ENCODE results near the gene PLAAT4. TPM values are rescaled to one million over a fixed set of nuclear protein-coding genes. Genes with fewer than 3 reads are reported as not detected.

The PLAAT4 gene
- polyA plus RNA-seq (2013, experiment 1 of 2; ENCODE audit: insufficient read length): 5.3 TPM
- polyA plus RNA-seq (2013, experiment 2 of 2; ENCODE audit: insufficient read length): 4.5 TPM

GRCh38 chr11:63536669-63537292 lies at the start of gene PLAAT4:
PLAAT4 (plus strand) TSS chr11:63536808; CDS start chr11:63536869, 61 bp downstream.
- DNase-seq: peak; percentile 44

- DNase-seq: no peak
Measured at GRCh38 chr11:63488789-63489188, 47.8 kb upstream of the PLAAT4 start.

- peak; percentile 33 for DNase-seq
Measured at GRCh38 chr11:63489879-63490278, 46.7 kb upstream of the PLAAT4 start.

- no peak for DNase-seq
Measured at GRCh38 chr11:63490551-63491239, 45.9 kb upstream of the PLAAT4 start, which contains the start of gene PLAAT5. PLAAT5 (minus strand) TSS chr11:63491167; CDS start chr11:63491034, 133 bp downstream.

- DNase-seq: no peak
Measured at GRCh38 chr11:63491240-63491587, 45.4 kb upstream of the PLAAT4 start.

GRCh38 chr11:63491636-63492372 lies 44.8 kb upstream of the PLAAT4 start:
- no peak for DNase-seq

GRCh38 chr11:63492441-63492840 lies 44.2 kb upstream of the PLAAT4 start:
- no peak for DNase-seq

GRCh38 chr11:63493127-63493526 lies 43.5 kb upstream of the PLAAT4 start:
- DNase-seq: no peak

GRCh38 chr11:63494975-63495374 lies 41.6 kb upstream of the PLAAT4 start:
- no peak for DNase-seq

GRCh38 chr11:63499874-63500273 lies 36.7 kb upstream of the PLAAT4 start:
- no peak for DNase-seq

- DNase-seq: no peak
Measured at GRCh38 chr11:63501236-63501635, 35.4 kb upstream of the PLAAT4 start.

- no peak for DNase-seq
Measured at GRCh38 chr11:63502252-63502820, 34.3 kb upstream of the PLAAT4 start.

- no peak for DNase-seq
Measured at GRCh38 chr11:63503492-63503891, 33.1 kb upstream of the PLAAT4 start.

GRCh38 chr11:63504054-63504453 lies 32.6 kb upstream of the PLAAT4 start:
- DNase-seq: no peak

- no peak for DNase-seq
Measured at GRCh38 chr11:63504933-63505586, 31.5 kb upstream of the PLAAT4 start.

- no peak for DNase-seq
Measured at GRCh38 chr11:63505857-63506528, 30.6 kb upstream of the PLAAT4 start, which contains the start of gene LGALS12. LGALS12 (plus strand) TSS chr11:63506084; CDS start chr11:63506459, 375 bp downstream.

- DNase-seq: no peak
Measured at GRCh38 chr11:63506876-63507275, 29.7 kb upstream of the PLAAT4 start.

- no peak for DNase-seq
Measured at GRCh38 chr11:63507511-63507910, 29.1 kb upstream of the PLAAT4 start.

GRCh38 chr11:63508009-63508408 lies 28.6 kb upstream of the PLAAT4 start:
- DNase-seq: no peak

GRCh38 chr11:63508745-63509144 lies 27.9 kb upstream of the PLAAT4 start:
- DNase-seq: no peak

- DNase-seq: peak; percentile 39
Measured at GRCh38 chr11:63510360-63511047, 26.1 kb upstream of the PLAAT4 start.

All from fibroblast of skin of abdomen (primary cell).